GM04504 (cell line): ENCODE results near the gene TMEM212.

Experiments used
- DNase-seq: peaks from one replicate; pipeline ENCODE4 v3.0.0-alpha.2; 2012; ENCODE audit warnings: low read depth

Gene TMEM212

DNA sequence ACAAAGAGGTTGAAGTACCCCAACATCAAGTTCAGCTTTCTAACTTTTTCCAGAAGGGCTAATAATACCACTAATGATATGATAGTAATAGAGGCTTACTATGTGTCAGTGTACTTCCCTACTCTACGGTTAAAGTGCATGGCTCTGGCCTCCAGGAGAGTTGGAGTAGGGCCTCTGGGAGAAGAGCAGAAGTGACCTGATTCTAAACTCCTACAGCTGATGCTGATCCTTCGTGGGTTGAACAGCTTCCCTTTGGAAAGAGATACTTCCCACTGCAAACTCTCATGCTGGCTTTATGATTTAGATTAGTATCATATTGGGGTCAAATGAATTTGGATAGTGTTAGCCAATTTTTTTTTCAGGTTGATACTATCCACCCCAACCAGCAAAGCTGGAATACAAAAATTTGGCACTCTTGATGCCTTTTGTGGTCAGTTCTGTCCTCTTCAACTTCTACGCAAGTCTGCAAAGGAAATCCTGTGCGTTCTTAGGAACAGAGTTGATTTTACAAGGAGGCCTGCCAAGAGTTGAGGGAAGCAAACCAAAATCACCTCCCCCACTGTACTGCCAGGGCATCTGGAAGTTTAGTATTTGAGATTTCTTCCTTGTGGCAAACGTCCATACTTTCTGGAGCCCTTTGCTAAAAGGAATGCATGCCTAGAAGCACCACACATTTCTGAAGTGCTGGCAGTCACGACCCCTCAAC is 17.8 kb downstream of the TMEM212 start:
- peak; percentile 66 for DNase-seq

DNA sequence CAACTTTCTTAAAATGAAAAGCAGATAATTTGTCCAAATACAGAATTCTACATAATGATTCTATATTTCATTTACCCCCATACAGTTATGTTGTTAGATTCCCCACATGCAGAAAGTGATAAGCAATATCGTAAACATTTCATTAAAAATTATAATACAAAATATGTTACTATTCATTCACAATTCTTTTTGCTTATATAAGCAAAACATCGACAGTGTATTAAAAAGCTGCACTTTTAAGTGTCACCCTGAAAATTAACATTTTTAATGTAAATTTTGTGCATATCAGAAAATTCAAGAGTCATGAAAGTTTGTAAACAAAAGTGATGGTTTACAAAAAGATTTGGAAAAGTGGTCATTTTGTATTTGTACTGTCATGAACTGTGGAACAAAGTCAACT is 19.2 kb downstream of the TMEM212 start:
- no peak for DNase-seq

DNA sequence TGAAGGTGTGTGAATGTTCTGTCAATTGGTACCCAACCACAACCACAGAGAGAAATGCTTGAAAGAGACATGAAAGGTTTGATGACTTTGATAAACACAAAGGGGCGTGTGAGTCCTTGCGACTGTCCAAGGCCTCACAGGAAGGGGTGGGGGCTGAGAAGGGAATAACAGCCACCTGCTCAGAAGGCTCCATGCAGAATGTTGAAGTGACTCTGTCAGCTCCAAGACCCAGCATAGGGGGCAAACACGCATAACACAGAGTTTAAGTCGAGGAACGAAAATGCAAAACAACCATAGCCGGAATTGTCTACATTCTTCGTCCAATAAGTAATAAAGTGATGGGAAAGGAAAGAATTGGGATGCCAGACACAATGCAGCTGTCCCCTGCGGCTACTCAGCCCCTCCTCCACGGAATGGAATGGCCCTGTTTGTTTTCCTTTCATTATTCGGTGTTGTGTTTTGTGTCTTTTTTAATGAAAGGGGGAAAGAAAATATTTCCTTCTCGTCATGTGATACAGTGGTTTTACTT is 19.9 kb downstream of the TMEM212 start:
- no peak for DNase-seq

DNA sequence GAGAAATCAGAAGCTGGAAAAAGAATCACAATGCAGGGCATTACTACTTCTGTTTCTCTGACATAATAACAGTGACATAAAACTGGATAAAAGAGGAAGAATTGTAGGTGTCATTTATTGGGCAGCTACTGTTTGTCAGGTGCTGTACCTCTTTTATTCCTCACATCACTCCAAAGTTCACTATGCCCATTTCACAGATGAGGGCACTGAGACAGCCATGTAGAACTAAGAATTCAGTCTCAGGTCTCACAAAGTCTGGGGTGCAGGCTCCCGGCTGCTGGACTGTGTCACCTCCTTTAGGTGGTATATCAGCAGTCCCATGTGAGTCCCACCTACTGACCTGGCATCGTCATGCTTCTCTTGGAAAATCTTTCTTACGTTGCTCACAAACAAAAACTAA is 20.8 kb downstream of the TMEM212 start:
- DNase-seq = no peak

DNA sequence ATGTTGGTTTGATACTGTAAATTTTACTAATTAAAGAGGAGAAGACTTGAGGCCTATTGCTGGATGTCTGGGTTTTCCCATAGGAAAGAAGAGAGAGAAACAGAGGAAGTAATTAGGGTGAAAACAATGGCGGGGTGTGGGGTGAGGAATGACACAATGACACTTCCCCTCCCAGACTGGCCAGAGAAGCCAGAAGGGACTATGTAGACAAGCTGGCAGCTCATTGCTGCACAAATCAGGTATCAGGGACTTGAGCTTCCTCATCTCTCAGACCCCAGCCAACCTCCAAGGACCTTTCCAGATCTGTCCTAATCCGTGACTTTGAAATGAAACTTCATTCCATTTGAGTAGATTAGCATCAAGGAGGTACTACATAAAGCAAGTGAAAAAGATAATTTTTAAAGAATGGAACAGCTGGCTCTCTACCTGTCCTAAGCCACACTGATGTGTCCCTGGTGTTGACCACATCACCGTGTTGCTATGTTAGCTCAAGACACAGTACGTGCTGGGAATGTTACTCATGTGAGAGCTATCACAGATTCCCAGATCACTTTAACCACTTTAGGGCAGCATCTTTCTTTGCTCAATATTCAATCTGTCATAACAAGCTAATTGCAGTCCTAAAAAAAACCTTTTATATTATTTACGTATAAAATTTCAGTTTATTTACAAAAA is 22.2 kb downstream of the TMEM212 start:
- DNase-seq = no peak

DNA sequence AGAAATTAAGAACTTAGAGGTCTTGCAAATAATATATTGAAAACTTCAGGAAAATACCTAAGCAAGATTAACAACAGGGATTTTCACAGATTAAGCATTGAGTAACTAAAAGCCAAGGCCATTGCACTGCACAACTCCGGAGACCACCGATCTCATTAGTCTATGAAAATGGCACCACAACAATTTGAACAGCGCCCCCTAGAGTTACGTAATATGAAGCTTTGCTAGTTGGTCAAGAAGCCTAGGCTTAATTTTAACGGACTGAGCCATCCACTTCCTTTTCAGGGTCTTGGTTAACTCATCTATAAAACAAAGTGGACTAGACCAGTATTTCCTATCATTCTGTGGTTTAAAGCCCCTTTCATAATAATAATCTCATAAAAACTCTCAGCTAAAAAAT is 24.8 kb downstream of the TMEM212 start:
- no peak for DNase-seq

DNA sequence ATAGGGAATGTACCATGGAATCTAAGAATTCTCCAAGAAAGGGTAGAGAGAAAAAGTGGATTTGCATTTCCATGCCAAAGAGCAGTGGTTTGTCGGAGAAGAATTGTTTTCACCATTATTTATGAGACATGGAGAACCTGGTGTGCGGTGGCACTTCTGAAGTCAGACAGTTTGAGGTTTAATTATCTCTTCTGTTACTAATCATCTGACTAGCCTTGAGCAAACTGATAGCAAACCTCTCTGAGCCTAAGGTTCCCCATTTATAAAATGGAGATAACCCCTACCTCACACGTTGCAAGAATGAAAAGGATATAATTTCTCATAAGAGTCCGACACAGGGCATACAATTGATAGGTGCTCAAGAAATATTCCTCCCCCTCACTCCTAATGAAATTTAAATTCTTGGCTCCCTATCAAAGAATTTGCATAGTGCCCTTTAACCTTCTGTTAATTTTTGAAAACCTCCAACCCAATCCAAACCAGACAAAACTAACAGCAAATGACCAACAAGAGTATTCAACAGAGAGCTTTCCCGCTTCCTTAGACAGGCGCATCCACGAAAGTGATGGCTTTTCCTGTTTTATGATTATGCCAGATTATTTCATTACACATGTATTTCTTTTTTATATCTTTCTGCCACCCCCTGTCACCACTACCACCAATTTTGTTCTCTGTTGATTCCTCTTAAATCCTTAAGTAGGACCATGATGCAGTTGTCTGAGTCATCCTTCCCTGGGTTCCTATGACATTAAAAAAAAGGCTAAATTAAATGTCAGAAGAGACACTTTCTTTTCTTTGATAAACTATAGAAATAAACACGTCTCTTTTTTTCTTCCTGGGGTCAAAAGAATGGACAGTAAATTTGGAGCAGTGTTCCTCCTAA is 28.5 kb downstream of the TMEM212 start:
- DNase-seq = no peak

DNA sequence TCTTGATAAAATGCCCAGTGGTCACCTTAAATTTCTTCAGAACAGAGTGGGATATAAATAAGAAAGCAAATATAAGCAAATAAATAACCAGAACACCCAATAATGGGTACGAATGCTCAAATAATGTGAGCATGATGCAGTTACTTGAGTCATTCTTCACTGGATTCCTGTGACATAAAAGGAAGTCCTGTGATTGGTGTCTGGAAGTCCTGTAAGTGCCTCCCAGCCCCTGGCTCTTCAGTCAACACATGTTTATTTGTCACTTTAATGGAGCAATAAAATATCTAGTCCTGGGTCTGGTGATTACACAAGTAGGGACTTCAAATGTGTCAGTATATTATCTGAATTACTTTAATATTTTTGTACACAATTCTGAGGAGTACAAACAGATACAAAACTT is 30.4 kb downstream of the TMEM212 start:
- DNase-seq = peak; percentile 65

DNA sequence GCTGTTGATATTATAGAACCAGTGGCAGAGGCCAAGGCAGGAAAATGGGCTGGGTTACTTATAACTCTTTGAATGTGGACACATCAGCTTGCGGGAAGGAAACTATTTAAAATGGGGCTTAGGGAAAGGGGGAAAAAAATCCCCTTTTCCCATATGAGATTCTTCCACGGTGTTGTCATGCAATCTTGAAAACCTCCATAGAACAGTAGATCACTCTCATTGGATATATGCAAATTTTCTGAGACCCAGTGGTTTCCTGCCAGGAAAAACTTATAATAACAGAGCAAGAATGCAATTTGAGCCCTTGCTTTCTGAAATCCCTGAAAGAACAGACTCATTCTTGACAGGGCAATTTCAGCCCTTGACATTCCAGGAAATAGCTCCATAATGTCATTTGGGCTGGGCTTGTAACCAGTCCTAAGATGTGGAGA is 31.1 kb downstream of the TMEM212 start:
- peak; percentile 91 for DNase-seq

DNA sequence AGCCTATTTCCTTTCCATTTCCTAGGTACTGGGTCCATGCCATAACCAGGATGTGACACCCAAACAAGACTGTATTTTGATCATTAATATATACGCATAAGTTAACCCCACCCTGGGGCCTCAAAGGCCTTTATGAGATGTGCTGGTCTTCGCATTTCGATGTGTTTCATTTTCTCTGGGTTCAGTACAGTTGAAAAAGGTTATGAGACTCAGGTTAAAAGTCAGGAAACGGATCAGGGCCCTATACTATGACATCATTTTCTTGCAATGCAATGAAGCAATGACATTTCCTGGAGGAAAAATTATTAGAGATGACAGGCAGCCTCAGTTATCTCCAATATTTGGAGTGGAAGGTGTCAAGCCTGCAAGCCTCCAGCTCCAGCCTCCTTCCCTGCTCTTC is 31.7 kb downstream of the TMEM212 start:
- DNase-seq = no peak

DNA sequence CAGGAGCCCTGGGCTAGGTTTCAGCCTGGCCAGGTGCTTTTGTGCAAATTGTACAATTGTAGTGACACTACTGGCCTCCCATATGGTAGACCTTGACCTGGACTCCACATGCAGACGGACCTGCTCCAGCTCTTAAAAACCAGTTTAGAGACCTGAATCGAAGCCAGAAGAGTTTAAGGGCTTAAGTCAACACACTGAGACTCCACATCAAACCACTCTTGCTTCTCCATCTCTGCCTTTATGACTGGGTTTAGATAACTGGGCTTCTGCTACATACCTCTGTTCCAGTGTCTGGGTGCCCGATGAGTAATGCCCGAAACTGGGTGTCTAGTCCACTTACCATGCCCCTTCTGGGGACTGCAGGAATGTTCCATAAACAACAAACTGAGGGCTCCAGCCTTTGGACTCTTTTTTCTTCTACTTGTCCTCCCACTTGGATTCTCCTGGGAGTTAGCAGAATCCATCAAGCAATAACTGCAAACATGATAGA is 32.8 kb downstream of the TMEM212 start:
- no peak for DNase-seq

DNA sequence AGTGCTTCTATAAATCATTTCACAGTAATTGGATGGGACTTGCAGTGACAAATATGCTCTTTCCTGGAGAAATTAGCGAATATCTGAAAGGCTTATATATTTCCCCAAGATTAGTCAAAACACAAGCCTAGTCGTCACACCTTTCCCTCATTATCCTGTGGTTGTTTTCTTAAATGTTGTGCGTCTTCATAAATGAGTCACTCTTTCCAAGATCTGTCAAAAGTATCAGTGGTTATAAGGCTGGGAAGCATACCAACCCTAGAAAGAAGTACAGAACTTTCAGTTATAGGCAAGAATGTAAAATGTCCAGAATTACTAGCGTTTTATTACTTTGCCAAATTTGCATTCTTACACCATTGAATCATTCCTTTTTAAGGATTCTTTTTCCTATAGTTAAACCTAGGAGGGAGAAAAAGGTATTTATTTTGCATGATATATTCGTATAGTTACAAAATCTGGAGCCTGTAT is 33.6 kb downstream of the TMEM212 start:
- peak; percentile 88 for DNase-seq

DNA sequence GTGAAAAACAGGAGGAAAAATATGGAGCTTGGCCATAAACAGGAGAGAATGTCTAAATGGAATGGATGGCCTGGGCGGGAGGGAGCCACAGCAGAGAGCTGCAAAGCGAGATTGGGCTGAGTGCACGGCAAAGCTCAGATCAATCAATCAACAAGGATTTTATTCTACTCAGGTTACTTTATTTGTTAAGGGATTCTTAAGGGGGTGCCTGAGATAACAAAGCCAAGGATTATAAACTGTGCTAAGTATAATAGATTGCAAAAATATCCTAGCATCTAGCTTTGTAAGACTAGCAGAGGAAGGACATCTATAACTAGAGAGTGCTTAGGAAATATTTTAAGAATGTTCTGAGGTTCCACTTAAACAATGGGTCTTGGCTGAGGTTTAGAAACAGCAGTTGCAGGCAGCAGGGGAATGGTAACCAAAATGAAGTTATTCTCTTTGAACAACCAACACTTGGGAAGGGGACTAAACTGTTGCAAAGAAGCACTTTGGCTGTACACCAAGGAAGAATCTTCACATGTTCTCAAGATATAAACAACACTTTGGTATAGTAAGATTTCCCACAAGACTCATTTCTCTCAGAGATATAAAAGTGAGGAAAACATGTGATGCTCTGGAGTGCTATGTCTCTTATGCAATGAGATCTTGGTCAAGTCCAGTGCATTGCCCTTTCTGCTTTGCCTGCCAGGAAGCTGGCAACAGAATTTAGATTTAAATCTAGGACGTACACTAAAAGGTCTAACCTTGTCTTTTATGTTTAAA is 35.5 kb downstream of the TMEM212 start:
- DNase-seq = peak; percentile 25

DNA sequence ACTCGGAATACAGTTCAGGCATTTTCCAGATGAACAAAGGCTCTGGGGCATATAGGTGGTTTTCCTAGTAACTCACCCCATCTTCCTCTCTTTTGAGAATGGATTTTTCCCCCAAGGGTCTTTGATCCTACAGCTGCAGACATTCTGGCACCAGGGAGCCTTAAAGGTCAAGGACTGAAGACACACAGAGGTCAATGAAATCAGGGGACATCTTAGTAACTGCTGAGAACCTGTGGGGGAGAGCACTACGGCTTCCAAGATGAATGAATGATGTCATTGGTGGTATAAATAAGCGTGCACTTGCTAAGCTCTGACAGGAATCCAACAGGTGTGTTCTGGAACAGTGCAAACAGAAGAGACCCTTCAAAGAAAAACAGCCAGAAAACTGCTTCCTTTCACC is 36.3 kb downstream of the TMEM212 start:
- no peak for DNase-seq

DNA sequence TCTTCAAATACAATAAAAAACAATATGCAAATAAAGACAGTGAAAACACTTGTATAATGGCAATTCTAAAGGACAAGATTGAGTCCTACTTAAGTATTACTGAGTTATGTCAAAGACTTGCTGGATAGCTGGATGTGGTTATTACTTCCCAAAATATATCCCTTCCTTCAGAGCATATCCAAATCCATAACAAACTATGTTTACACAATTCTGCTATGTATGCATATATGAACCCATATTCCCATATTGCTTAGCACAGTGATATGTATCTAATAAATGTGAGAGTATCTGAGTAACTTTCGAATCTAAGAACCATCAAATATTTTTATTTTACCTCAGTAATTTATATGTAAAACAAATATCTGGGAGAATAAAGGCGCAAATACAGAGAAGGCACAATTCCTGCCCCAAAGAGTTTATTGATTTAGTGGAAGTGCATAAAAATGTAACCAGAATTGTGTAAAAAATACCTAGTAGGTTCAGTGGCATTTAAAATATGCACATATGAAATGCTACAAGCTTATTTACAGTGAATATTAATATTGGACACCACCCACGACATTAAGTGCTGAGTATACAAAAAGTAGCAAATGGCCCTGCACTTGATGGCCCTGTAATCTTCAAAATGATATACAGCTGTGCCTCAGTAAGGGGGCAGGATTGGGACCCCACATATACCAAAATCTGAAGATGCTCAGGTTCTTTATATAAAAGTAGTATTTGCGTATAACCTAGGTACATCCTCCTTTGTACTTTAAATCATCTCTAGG is 37.1 kb downstream of the TMEM212 start:
- DNase-seq = no peak

DNA sequence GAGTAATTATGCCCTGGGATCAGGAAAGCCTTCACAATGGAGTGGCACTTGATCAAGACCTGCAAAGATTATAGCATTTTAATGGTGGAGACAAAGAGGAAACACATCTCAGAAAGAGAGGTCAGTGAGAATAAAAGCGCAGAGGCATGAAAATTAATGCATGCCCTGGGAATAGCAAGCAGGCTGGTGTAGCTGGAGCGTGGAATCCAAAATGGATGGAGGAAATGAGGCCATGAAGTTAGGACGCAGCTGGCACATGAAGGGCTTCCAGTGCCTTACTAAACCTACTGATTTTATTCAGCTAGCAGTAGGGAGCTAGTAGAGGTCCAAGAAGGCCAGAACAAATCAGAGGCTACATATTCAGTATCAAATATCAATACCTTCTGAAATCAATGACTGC is 38.1 kb downstream of the TMEM212 start:
- no peak for DNase-seq

DNA sequence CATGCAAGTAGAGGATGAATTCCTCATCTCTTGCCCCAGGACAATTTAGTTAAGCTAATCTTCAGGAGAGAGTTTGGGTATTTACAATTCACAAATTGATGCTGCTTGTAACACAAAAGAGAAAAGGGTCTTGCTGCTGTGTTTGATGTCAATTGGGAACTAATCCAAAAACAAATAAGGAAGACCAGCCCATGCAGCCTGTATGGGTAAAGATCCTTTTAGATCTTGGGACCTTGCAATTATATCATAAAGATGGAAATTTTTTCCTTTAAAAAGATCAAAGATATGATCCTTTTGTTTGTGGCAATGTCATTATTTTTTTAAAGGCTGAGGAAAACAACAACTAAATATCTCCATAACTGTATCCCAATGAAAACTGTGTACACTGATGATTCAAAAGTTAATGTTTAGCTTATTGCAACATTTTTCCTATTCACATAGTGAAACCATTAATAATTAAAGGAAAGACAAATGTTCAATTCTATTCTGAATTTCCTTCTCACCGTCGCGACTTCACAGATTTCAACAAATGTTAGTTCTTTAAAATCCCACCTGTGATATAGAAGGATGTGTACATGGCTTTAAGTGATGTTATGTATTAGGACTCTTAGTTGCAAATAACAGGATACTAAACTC is 40.2 kb downstream of the TMEM212 start:
- DNase-seq = no peak

DNA sequence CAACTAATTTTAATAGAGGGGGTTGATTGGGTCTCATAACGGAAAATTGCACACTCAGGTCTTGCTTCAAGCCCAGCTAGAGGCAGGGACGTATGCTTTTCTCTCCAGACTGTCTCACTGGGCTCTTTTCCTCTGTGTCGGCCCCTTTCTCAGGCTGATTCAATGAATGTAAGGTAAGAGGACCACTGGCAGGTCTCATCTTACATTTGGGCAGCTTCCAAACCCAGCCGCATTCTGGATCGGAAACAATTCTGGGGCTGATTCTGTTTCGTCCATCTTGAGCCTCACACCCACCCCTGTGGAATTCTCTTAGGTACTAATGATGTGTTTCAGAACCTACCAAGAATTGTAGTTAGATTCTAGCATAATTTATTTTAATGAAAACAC is 40.7 kb downstream of the TMEM212 start:
- DNase-seq = no peak

DNA sequence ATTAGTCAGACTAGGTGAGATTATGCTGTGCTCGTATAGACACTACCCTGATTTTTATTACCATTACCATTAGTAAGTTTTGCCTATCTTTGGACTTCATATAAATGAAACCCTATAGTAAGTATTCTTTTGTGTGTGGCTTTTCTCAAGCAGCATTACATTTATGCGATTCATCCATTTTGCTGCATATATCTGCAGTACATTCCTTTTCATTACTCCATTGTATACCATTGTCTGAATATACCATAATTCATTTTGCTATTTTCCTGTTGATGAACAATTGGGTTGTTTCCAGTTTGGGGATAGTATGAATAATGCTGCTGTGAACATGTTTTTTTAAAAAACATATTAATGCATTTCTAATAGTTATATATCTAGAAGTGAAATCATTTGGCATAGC is 45.3 kb downstream of the TMEM212 start:
- DNase-seq = no peak

DNA sequence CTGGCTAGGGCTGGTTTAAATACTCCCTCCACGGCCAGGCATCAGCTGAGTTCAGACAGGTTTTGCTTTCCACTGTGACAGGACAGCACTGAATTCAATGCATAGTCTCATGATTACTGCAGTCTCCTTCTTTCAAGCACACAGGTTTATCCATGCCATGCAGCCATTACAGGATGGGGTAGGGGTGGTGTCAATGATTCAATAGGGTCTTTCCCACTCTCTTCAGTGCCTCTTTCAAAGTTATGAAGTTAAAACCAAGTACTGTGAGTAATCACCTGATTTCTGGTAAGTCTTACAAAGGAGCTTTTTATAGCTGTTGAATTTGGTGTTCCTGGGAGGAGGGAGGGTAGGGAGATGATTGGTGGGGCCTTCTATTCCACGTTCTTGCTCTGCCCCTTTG is 47.2 kb downstream of the TMEM212 start:
- no peak for DNase-seq
